Suprapubic skin (tissue), 4 donors: ENCODE data around the gene UBE2E2. TPM values are rescaled to one million over a fixed set of nuclear protein-coding genes. Genes with fewer than 3 reads are reported as not detected.

Experiments
- DNase-seq, 2 donors: peaks; one replicate each; pipeline ENCODE4 v3.0.0-alpha.2; 2019; ENCODE audit warnings: low spot score in 2 of 2
- H3K27ac ChIP-seq: fragments of 200-600 bp; sonication (generic); one replicate; pipeline ENCODE4 v1.5.1; 2019
- H3K27me3 ChIP-seq: fragments of 200-600 bp; sonication (generic); one replicate; pipeline ENCODE4 v1.5.1; 2019
- H3K36me3 ChIP-seq: fragments of 200-600 bp; sonication (generic); one replicate; pipeline ENCODE4 v1.5.1; 2019
- H3K4me1 ChIP-seq: fragments of 200-600 bp; sonication (generic); one replicate; pipeline ENCODE4 v1.5.1; 2019
- H3K4me3 ChIP-seq: fragments of 200-600 bp; sonication (generic); one replicate; pipeline ENCODE4 v1.5.1; 2019; ENCODE audit warnings: mild to moderate bottlenecking
- H3K9me3 ChIP-seq: fragments of 200-600 bp; sonication (generic); one replicate; pipeline ENCODE4 v1.5.1; 2019
- CTCF ChIP-seq, 2 donors: fragments of 200-600 bp in 1 of 2; fragments of 450-650 bp in 1 of 2; sonication (generic) in 1 of 2; IDR thresholded peaks; one replicate each; pipeline ENCODE4 v1.5.1; 2016 to 2019; ENCODE audit warnings: antibody characterized with exemption in 2 of 2, mild to moderate bottlenecking in 1 of 2, moderate library complexity in 1 of 2
- EP300 ChIP-seq: sonication (generic); formaldehyde crosslinking; IDR thresholded peaks from one replicate; pipeline ENCODE4 v1.6.1; 2017; ENCODE audit warnings: antibody characterized with exemption
- POLR2A ChIP-seq, 2 donors: fragments of 450-650 bp; IDR thresholded peaks; one replicate each; pipeline ENCODE4 v1.6.1; 2017; ENCODE audit warnings: antibody characterized with exemption in 2 of 2, mild to moderate bottlenecking in 2 of 2, moderate library complexity in 2 of 2
- POLR2AphosphoS5 ChIP-seq, 3 donors: sonication (generic); formaldehyde crosslinking; IDR thresholded peaks; one replicate each; pipeline ENCODE4 v1.6.1; 2017; ENCODE audit warnings: antibody characterized with exemption in 3 of 3
- WGBS: methylation state at CpG from one replicate; pipeline ENCODE4 v1.1.5; 2018; 5-methylcytosine and 5-hydroxymethylcytosine counted together
- total RNA-seq, 4 donors: library from RNA; depleted of rRNA; stranded (reverse); fragments of >200 nt; gene quantifications; one replicate each; pipeline ENCODE4 v1.1.0, GENCODE V29; 2016

The UBE2E2 gene
- total RNA-seq, 4 donors from 2014 or later: 30.2 to 65.4 (median 34.8) TPM

GRCh38 chr3:23302271-23302670, 99.1 kb downstream of the UBE2E2 start:
- WGBS: 78% methylated on average over 1 of the region's 1 CpG
- H3K36me3 ChIP-seq: no peaks in the 10 kb centered on the region
- no peak for TF ChIP-seq EP300
- no peaks in the 10 kb centered on the region for H3K4me1 ChIP-seq
- no peaks in the 10 kb centered on the region for H3K9me3 ChIP-seq
- no peak overlapping the region for H3K27ac ChIP-seq
- no peaks in the 10 kb centered on the region for H3K27me3 ChIP-seq
- DNase-seq: no peak
- H3K4me3 ChIP-seq: no peak overlapping the region

- no peaks in the 10 kb centered on the region for H3K9me3 ChIP-seq
- TF ChIP-seq POLR2AphosphoS5 (IDR thresholded peaks at IDR 0.05): no peak
- no peak for TF ChIP-seq EP300
- no peak for TF ChIP-seq CTCF (IDR thresholded peaks at IDR 0.05)
- TF ChIP-seq POLR2A (IDR thresholded peaks at IDR 0.05): no peak
- 81% methylated on average over 6 of the region's 6 CpGs for WGBS
- H3K36me3 ChIP-seq: no peaks in the 10 kb centered on the region
- no peak overlapping the region for H3K27ac ChIP-seq
- no peaks in the 10 kb centered on the region for H3K27me3 ChIP-seq
- H3K4me3 ChIP-seq: no peak overlapping the region
- no peak for DNase-seq
- H3K4me1 ChIP-seq: no peaks in the 10 kb centered on the region
Measured at GRCh38 chr3:23303601-23304217, 100.6 kb downstream of the UBE2E2 start.

GRCh38 chr3:23304424-23304823, 101.3 kb downstream of the UBE2E2 start:
- Histone ChIP-seq H3K9me3 (no peaks in the 10 kb centered on the region), H3K36me3 (no peaks in the 10 kb centered on the region), H3K27ac (no peak overlapping the region), H3K27me3 (no peaks in the 10 kb centered on the region), H3K4me1 (no peaks in the 10 kb centered on the region), H3K4me3 (no peak overlapping the region)
- TF ChIP-seq POLR2A (IDR thresholded peaks at IDR 0.05): no peak
- TF ChIP-seq CTCF (IDR thresholded peaks at IDR 0.05): no peak
- no peak for TF ChIP-seq POLR2AphosphoS5 (IDR thresholded peaks at IDR 0.05)
- TF ChIP-seq EP300: no peak
- DNase-seq: no peak
- WGBS: 81% methylated on average over 1 of the region's 1 CpG

- Histone ChIP-seq H3K27me3 (no peaks in the 10 kb centered on the region), H3K9me3 (no peaks in the 10 kb centered on the region), H3K27ac (no peak overlapping the region), H3K4me1 (no peaks in the 10 kb centered on the region), H3K36me3 (no peaks in the 10 kb centered on the region), H3K4me3 (no peak overlapping the region)
- WGBS: 96% methylated on average over 2 of the region's 2 CpGs
- no peak for DNase-seq
- TF ChIP-seq CTCF (IDR thresholded peaks at IDR 0.05) (no peak), POLR2AphosphoS5 (IDR thresholded peaks at IDR 0.05) (no peak), EP300 (no peak), POLR2A (IDR thresholded peaks at IDR 0.05) (no peak)
Measured at GRCh38 chr3:23308986-23309625, 106.0 kb downstream of the UBE2E2 start.

GRCh38 chr3:23312866-23313265, 109.7 kb downstream of the UBE2E2 start:
- H3K9me3 ChIP-seq: no peaks in the 10 kb centered on the region
- H3K27ac ChIP-seq: no peak overlapping the region
- no peak for DNase-seq
- no peak overlapping the region for H3K4me3 ChIP-seq
- no peaks in the 10 kb centered on the region for H3K36me3 ChIP-seq
- TF ChIP-seq POLR2AphosphoS5 (IDR thresholded peaks at IDR 0.05): no peak
- no peak for TF ChIP-seq POLR2A (IDR thresholded peaks at IDR 0.05)
- no peak for TF ChIP-seq CTCF (IDR thresholded peaks at IDR 0.05)
- no peak for TF ChIP-seq EP300
- no peaks in the 10 kb centered on the region for H3K27me3 ChIP-seq
- 91% methylated on average over 3 of the region's 3 CpGs for WGBS
- H3K4me1 ChIP-seq: no peaks in the 10 kb centered on the region
